IMR-90 (cell line): Measurements from ENCODE around the gene RASD2.

Experiments used
- BHLHE40 ChIP-seq: fragments of 150-350 bp; IDR thresholded peaks from 2 replicates; pipeline ENCODE4 v1.6.1; 2016; ENCODE audit warnings: mild to moderate bottlenecking, low read depth, low read length
- CEBPB ChIP-seq: IDR thresholded peaks from 2 replicates; pipeline ENCODE4 v1.6.1; 2012; ENCODE audit warnings: low read depth, low read length, improper control_type of control experiment
- MAFK ChIP-seq: IDR thresholded peaks from 2 replicates; pipeline ENCODE4 v1.6.1; 2012; ENCODE audit warnings: low read depth, low read length, improper control_type of control experiment
- MXI1 ChIP-seq: IDR thresholded peaks from 2 replicates; pipeline ENCODE4 v1.6.1; 2012; ENCODE audit warnings: low read depth, mild to moderate bottlenecking, low read length, moderate library complexity, borderline replicate concordance
- POLR2A ChIP-seq: IDR thresholded peaks from 2 replicates; pipeline ENCODE4 v1.6.1; 2012; ENCODE audit warnings: mild to moderate bottlenecking, low read depth, low read length
- RAD21 ChIP-seq: IDR thresholded peaks from 2 replicates; pipeline ENCODE4 v1.6.1; 2012; ENCODE audit warnings: low read length, improper control_type of control experiment
- RCOR1 ChIP-seq: IDR thresholded peaks from 2 replicates; pipeline ENCODE4 v1.6.1; 2012; ENCODE audit warnings: mild to moderate bottlenecking, low read length, improper control_type of control experiment; ENCODE audit not compliant: insufficient replicate concordance
- RFX5 ChIP-seq: IDR thresholded peaks from 2 replicates; pipeline ENCODE4 v1.8.0; 2012; ENCODE audit warnings: low read depth, mild to moderate bottlenecking, low read length, moderate library complexity
- TF ChIP-seq, protein P1 (sequence below): conservative IDR thresholded peaks from 2 replicates; pipeline ENCODE4 v1.5.1; 2012; ENCODE audit warnings: mild to moderate bottlenecking, low read depth, low read length, improper control_type of control experiment
- TF ChIP-seq, protein P2 (sequence below): fragments of 150-350 bp; IDR thresholded peaks from 2 replicates; pipeline ENCODE4 v1.6.1; 2017; ENCODE audit warnings: mild to moderate bottlenecking, antibody characterized with exemption, low read length, low read depth
- TF ChIP-seq, protein P3 (sequence below): fragments of 150-350 bp; IDR thresholded peaks from 2 replicates; pipeline ENCODE4 v1.6.1; 2016; ENCODE audit warnings: low read depth, mild to moderate bottlenecking, low read length, moderate library complexity, borderline replicate concordance

DNA sequence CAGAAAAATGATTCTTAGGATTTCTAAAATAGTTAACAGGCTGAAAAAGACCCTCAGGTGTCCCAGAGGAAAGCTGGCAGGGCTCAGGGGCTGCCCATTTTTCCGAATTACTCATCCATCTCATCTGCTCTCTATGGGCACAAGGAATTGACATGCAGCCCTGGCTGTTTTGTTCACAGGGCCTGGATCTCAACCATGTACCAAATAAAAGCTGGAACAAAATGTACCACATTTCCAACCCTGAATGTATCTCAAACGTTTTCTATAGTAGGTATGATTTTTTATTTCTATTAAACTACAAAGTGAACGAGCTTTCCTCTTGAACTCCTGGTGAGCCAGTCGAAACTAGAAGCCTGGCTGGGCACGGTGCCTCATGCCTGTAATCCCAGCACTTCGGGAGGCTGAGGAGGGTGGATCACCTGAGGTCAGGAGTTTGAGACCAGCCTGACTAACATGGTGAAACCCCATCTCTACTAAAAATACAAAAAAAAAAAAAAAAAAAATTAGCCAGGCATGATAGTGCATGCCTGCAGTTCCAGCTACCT lies 43.8 kb upstream of the RASD2 start:
- TF ChIP-seq CEBPB (no peak), MAFK (no peak), RFX5 (no peak), MXI1 (no peak), POLR2A (no peak), BHLHE40 (no peak), RCOR1 (no peak), RAD21 (no peak)
- TF ChIP-seq, protein P1, sequence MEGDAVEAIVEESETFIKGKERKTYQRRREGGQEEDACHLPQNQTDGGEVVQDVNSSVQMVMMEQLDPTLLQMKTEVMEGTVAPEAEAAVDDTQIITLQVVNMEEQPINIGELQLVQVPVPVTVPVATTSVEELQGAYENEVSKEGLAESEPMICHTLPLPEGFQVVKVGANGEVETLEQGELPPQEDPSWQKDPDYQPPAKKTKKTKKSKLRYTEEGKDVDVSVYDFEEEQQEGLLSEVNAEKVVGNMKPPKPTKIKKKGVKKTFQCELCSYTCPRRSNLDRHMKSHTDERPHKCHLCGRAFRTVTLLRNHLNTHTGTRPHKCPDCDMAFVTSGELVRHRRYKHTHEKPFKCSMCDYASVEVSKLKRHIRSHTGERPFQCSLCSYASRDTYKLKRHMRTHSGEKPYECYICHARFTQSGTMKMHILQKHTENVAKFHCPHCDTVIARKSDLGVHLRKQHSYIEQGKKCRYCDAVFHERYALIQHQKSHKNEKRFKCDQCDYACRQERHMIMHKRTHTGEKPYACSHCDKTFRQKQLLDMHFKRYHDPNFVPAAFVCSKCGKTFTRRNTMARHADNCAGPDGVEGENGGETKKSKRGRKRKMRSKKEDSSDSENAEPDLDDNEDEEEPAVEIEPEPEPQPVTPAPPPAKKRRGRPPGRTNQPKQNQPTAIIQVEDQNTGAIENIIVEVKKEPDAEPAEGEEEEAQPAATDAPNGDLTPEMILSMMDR = no peak
- TF ChIP-seq, protein P2, sequence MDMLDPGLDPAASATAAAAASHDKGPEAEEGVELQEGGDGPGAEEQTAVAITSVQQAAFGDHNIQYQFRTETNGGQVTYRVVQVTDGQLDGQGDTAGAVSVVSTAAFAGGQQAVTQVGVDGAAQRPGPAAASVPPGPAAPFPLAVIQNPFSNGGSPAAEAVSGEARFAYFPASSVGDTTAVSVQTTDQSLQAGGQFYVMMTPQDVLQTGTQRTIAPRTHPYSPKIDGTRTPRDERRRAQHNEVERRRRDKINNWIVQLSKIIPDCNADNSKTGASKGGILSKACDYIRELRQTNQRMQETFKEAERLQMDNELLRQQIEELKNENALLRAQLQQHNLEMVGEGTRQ = no peak
- TF ChIP-seq, protein P3, sequence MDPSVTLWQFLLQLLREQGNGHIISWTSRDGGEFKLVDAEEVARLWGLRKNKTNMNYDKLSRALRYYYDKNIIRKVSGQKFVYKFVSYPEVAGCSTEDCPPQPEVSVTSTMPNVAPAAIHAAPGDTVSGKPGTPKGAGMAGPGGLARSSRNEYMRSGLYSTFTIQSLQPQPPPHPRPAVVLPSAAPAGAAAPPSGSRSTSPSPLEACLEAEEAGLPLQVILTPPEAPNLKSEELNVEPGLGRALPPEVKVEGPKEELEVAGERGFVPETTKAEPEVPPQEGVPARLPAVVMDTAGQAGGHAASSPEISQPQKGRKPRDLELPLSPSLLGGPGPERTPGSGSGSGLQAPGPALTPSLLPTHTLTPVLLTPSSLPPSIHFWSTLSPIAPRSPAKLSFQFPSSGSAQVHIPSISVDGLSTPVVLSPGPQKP = no peak
